Cardiac muscle cell (in vitro differentiated cells and primary cell): ENCODE results near the gene ATE1. TPM values are rescaled to one million over a fixed set of nuclear protein-coding genes. Genes with fewer than 3 reads are reported as not detected.

ENCODE experiments used
- DNase-seq, 2 donors: peaks; one replicate each; pipeline versions ENCODE4 v3.0.0 to v3.0.0-alpha.2; 2010 to 2017; ENCODE audit warnings: low read depth in 1 of 2, low spot score in 1 of 2
- H3K27ac ChIP-seq: fragments of 200-600 bp; sonication (generic); 2 replicates; pipeline ENCODE4 v1.5.1; 2016
- H3K27me3 ChIP-seq: fragments of 200-600 bp; sonication (generic); 2 replicates; pipeline ENCODE4 v1.6.0; 2016; ENCODE audit warnings: control low read depth
- H3K36me3 ChIP-seq: fragments of 200-600 bp; sonication (generic); 2 replicates; pipeline ENCODE4 v1.5.1; 2016; ENCODE audit warnings: control low read depth
- H3K4me1 ChIP-seq: fragments of 200-600 bp; sonication (generic); 2 replicates; pipeline ENCODE4 v1.8.1; 2017; ENCODE audit warnings: low read depth, mild to moderate bottlenecking, mixed run types
- H3K4me3 ChIP-seq: fragments of 200-600 bp; sonication (generic); 2 replicates; pipeline ENCODE4 v1.5.1; 2016; ENCODE audit warnings: mild to moderate bottlenecking
- H3K9me3 ChIP-seq: fragments of 200-600 bp; sonication (generic); 2 replicates; pipeline ENCODE4 v1.5.1; 2017; ENCODE audit warnings: low read depth, mild to moderate bottlenecking, control low read depth
- CTCF ChIP-seq: IDR thresholded peaks from 2 replicates; pipeline ENCODE4 v1.5.1; 2012; ENCODE audit warnings: low read depth, mild to moderate bottlenecking, low read length
- polyA plus RNA-seq: library from polyadenylated mRNA; unstranded; fragments of >200 nt; fragmentation: Nextera tagmentation; extraction: Ambion mirVana; gene quantifications from 2 replicates; pipeline ENCODE4 v1.2.1, GENCODE V29; 2016
- total RNA-seq: library from RNA; depleted of rRNA; stranded (reverse); fragments of >200 nt; gene quantifications from 2 replicates; pipeline ENCODE4 v1.2.3, GENCODE V29; 2016

The ATE1 gene
- total and polyA plus RNA-seq, 2 experiments from 2014 or later: 18.4 to 21.4 TPM

- Histone ChIP-seq H3K4me1 (peaks cover 17% of the 10 kb centered on the region), H3K36me3 (no peaks in the 10 kb centered on the region), H3K4me3 (no peak overlapping the region), H3K9me3 (no peaks in the 10 kb centered on the region), H3K27me3 (no peaks in the 10 kb centered on the region), H3K27ac (no peak overlapping the region)
- DNase-seq: no peak
- TF ChIP-seq CTCF: no peak
Observed at GRCh38 chr10:121732656-121733445, 195.0 kb downstream of the ATE1 start.

GRCh38 chr10:121732172-121732571 lies 195.7 kb downstream of the ATE1 start:
- Histone ChIP-seq H3K27ac (no peak overlapping the region), H3K36me3 (no peaks in the 10 kb centered on the region), H3K4me3 (no peak overlapping the region), H3K4me1 (peaks cover 16% of the 10 kb centered on the region), H3K27me3 (no peaks in the 10 kb centered on the region), H3K9me3 (no peaks in the 10 kb centered on the region)
- TF ChIP-seq CTCF: no peak
- no peak for DNase-seq

DNA sequence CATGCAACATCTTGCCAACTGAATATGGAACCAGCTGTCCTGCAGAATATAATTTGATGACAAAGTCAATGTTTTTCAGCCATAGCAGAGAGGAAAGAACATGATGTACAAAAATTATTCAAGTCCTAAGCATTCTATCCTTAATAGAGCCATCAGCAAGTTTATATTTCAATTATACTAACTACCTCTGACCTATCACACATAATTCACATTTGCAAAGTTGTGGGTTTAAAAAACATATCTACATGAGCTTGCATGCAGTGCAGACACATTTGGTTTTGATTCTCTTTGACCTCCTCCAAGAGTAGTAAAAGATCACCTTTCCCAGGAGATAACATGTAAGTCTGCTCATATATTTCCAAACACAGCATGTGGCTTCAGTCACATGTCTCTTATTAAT lies 203.5 kb downstream of the ATE1 start:
- DNase-seq: no peak
- Histone ChIP-seq H3K36me3 (no peaks in the 10 kb centered on the region), H3K27ac (no peak overlapping the region), H3K9me3 (no peaks in the 10 kb centered on the region), H3K4me1 (no peaks in the 10 kb centered on the region), H3K4me3 (no peak overlapping the region), H3K27me3 (no peaks in the 10 kb centered on the region)
- no peak for TF ChIP-seq CTCF

- H3K36me3 ChIP-seq: no peaks in the 10 kb centered on the region
- H3K27me3 ChIP-seq: no peaks in the 10 kb centered on the region
- TF ChIP-seq CTCF: no peak
- H3K4me1 ChIP-seq: no peaks in the 10 kb centered on the region
- H3K4me3 ChIP-seq: no peak overlapping the region
- H3K9me3 ChIP-seq: no peaks in the 10 kb centered on the region
- no peak overlapping the region for H3K27ac ChIP-seq
- no peak for DNase-seq
Observed at GRCh38 chr10:121722665-121723064, 205.2 kb downstream of the ATE1 start.

DNA sequence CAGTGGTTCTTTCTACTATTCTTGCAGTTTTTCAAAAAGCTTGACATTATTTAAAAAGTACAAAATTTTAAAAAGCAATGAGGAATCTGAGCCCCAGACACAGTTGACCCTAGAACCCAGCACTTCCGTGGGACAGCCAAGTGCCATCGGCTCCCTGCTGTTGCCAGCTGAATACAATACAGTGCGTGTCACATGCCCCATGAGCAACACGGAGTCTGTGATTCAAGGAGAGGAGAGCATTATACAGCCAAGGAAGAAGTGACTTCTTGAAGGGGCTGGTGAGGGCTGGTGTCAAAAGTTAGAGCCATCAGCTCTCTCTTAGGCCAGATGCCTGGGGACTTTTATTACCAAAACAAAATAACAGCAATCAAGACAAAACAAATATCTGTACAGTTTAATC lies 206.6 kb downstream of the ATE1 start:
- H3K36me3 ChIP-seq: no peaks in the 10 kb centered on the region
- TF ChIP-seq CTCF: no peak
- H3K27me3 ChIP-seq: no peaks in the 10 kb centered on the region
- no peak overlapping the region for H3K4me3 ChIP-seq
- no peak for DNase-seq
- no peaks in the 10 kb centered on the region for H3K9me3 ChIP-seq
- H3K4me1 ChIP-seq: no peaks in the 10 kb centered on the region
- no peak overlapping the region for H3K27ac ChIP-seq
